Breast epithelium (tissue), 3 donors: Measurements from ENCODE around the gene RPL4.
"Not testable (repeated sequence)": the region's sequence is repeated elsewhere in the genome, so short reads cannot be mapped to it uniquely, and the experiment has no call there.

Experiments used
- CTCF ChIP-seq, 3 donors: fragments of 450-650 bp; IDR thresholded peaks; one replicate each; pipeline ENCODE4 v1.5.1; 2016 to 2017; ENCODE audit warnings: antibody characterized with exemption in 3 of 3, mild to moderate bottlenecking in 3 of 3, moderate library complexity in 3 of 3
- POLR2A ChIP-seq: fragments of 450-650 bp; IDR thresholded peaks from one replicate; pipeline ENCODE4 v1.6.1; 2016; ENCODE audit warnings: antibody characterized with exemption, mild to moderate bottlenecking, moderate library complexity
- POLR2AphosphoS5 ChIP-seq, 3 donors: sonication (generic); formaldehyde crosslinking; IDR thresholded peaks; one replicate each; pipeline ENCODE4 v1.6.1; 2017; ENCODE audit warnings: antibody characterized with exemption in 3 of 3

- not testable (repeated sequence) for TF ChIP-seq POLR2A; CTCF (IDR thresholded peaks at IDR 0.05); POLR2AphosphoS5 (IDR thresholded peaks at IDR 0.05)
Observed at GRCh38 chr15:66500346-66500745, 4.3 kb downstream of the RPL4 start.
